Measurements from ENCODE around the gene DLG4. TPM values are rescaled to one million over a fixed set of nuclear protein-coding genes. Genes with fewer than 3 reads are reported as not detected.

Gene DLG4
- total RNA-seq, 1 donor from 2014 or later, result 14.0 TPM

GRCh38 chr17:7208754-7209460 is 10.7 kb downstream of the DLG4 start:
- DNase-seq, result no peak
- no peaks in the 10 kb centered on the region for H3K36me3 Mint-ChIP-seq (ENCODE audit: low read depth)
- intact Hi-C loops (cut with micrococcal nuclease), result no loop called here
- no peaks in the 10 kb centered on the region for H3K9me3 Mint-ChIP-seq
- H3K27ac Mint-ChIP-seq, result peak overlapping the region; percentile 32
- H3K27me3 Mint-ChIP-seq, result peaks cover 16% of the 10 kb centered on the region
- H3K4me3 Mint-ChIP-seq, result no peak overlapping the region
- H3K4me1 Mint-ChIP-seq, result peaks cover 47% of the 10 kb centered on the region

- no peak for DNase-seq
- no peak overlapping the region for H3K27ac Mint-ChIP-seq
- intact Hi-C loops (cut with micrococcal nuclease), result no loop called here
- H3K4me1 Mint-ChIP-seq, result peaks cover 41% of the 10 kb centered on the region
- H3K36me3 Mint-ChIP-seq (ENCODE audit: low read depth), result no peaks in the 10 kb centered on the region
- H3K4me3 Mint-ChIP-seq, result no peak overlapping the region
- H3K27me3 Mint-ChIP-seq, result peaks cover 11% of the 10 kb centered on the region
- no peaks in the 10 kb centered on the region for H3K9me3 Mint-ChIP-seq
Observed at GRCh38 chr17:7208027-7208571, 11.5 kb downstream of the DLG4 start.

GRCh38 chr17:7207120-7208001 is 12.3 kb downstream of the DLG4 start:
- no peak overlapping the region for H3K4me3 Mint-ChIP-seq
- peaks cover 9% of the 10 kb centered on the region for H3K27me3 Mint-ChIP-seq
- no peaks in the 10 kb centered on the region for H3K9me3 Mint-ChIP-seq
- H3K4me1 Mint-ChIP-seq, result peaks cover 40% of the 10 kb centered on the region
- no peak overlapping the region for H3K27ac Mint-ChIP-seq
- peaks cover 4% of the 10 kb centered on the region for H3K36me3 Mint-ChIP-seq (ENCODE audit: low read depth)
- intact Hi-C loops (cut with micrococcal nuclease), result no loop called here
- no peak for DNase-seq

GRCh38 chr17:7205561-7205960 is 14.1 kb downstream of the DLG4 start:
- peaks cover 34% of the 10 kb centered on the region for H3K4me1 Mint-ChIP-seq
- no peak for DNase-seq
- no peaks in the 10 kb centered on the region for H3K9me3 Mint-ChIP-seq
- H3K27ac Mint-ChIP-seq, result peak overlapping the region; percentile 91
- H3K27me3 Mint-ChIP-seq, result peaks cover 4% of the 10 kb centered on the region
- intact Hi-C loops (cut with micrococcal nuclease), result loop anchor here (1.0 kb wide), 1 partner anchor 9 kb away; no protein-coding TSS in a partner anchor
- H3K4me3 Mint-ChIP-seq, result peak overlapping the region; percentile 92
- H3K36me3 Mint-ChIP-seq (ENCODE audit: low read depth), result peaks cover 7% of the 10 kb centered on the region

GRCh38 chr17:7204828-7205461 is 14.7 kb downstream of the DLG4 start:
- intact Hi-C loops (cut with micrococcal nuclease), result loop anchor here (1.0 kb wide), 1 partner anchor 9 kb away; no protein-coding TSS in a partner anchor
- Mint-ChIP-seq H3K9me3 (no peaks in the 10 kb centered on the region), H3K27ac (peak overlapping the region; percentile 91), H3K4me3 (peak overlapping the region; percentile 92), H3K27me3 (peaks cover under 1% of the 10 kb centered on the region), H3K36me3 (ENCODE audit: low read depth) (peaks cover 7% of the 10 kb centered on the region), H3K4me1 (peaks cover 34% of the 10 kb centered on the region)
- peak; percentile 98 for DNase-seq

- intact Hi-C loops (cut with micrococcal nuclease), result no loop called here
- peaks cover 34% of the 10 kb centered on the region for H3K4me1 Mint-ChIP-seq
- H3K27me3 Mint-ChIP-seq, result no peaks in the 10 kb centered on the region
- H3K27ac Mint-ChIP-seq, result peak overlapping the region; percentile 91
- H3K9me3 Mint-ChIP-seq, result no peaks in the 10 kb centered on the region
- peak; percentile 68 for DNase-seq
- H3K4me3 Mint-ChIP-seq, result peak overlapping the region; percentile 92
- peaks cover 7% of the 10 kb centered on the region for H3K36me3 Mint-ChIP-seq (ENCODE audit: low read depth)
Observed at GRCh38 chr17:7204336-7204735, 15.3 kb downstream of the DLG4 start.

GRCh38 chr17:7203391-7203790 is 16.2 kb downstream of the DLG4 start:
- intact Hi-C loops (cut with micrococcal nuclease), result no loop called here
- H3K27ac Mint-ChIP-seq, result peak overlapping the region; percentile 91
- H3K36me3 Mint-ChIP-seq (ENCODE audit: low read depth), result peaks cover 7% of the 10 kb centered on the region
- no peak for DNase-seq
- H3K9me3 Mint-ChIP-seq, result no peaks in the 10 kb centered on the region
- H3K4me1 Mint-ChIP-seq, result peaks cover 31% of the 10 kb centered on the region
- peak overlapping the region; percentile 54 for H3K4me3 Mint-ChIP-seq
- H3K27me3 Mint-ChIP-seq, result no peaks in the 10 kb centered on the region

GRCh38 chr17:7196651-7197401 is 22.8 kb downstream of the DLG4 start:
- Mint-ChIP-seq H3K36me3 (ENCODE audit: low read depth) (peaks cover 3% of the 10 kb centered on the region), H3K27ac (no peak overlapping the region), H3K9me3 (no peaks in the 10 kb centered on the region), H3K27me3 (no peaks in the 10 kb centered on the region), H3K4me3 (no peak overlapping the region), H3K4me1 (no peaks in the 10 kb centered on the region)
- intact Hi-C loops (cut with micrococcal nuclease), result no loop called here
- no peak for DNase-seq

- Mint-ChIP-seq H3K27ac (no peak overlapping the region), H3K4me3 (no peak overlapping the region), H3K36me3 (ENCODE audit: low read depth) (peaks cover 3% of the 10 kb centered on the region), H3K4me1 (no peaks in the 10 kb centered on the region), H3K27me3 (no peaks in the 10 kb centered on the region), H3K9me3 (no peaks in the 10 kb centered on the region)
- no peak for DNase-seq
- intact Hi-C loops (cut with micrococcal nuclease), result no loop called here
Observed at GRCh38 chr17:7195971-7196370, 23.7 kb downstream of the DLG4 start.

GRCh38 chr17:7192271-7192937 is 27.2 kb downstream of the DLG4 start:
- peaks cover 1% of the 10 kb centered on the region for H3K4me1 Mint-ChIP-seq
- intact Hi-C loops (cut with micrococcal nuclease), result no loop called here
- H3K27ac Mint-ChIP-seq, result peak overlapping the region; percentile 34
- no peaks in the 10 kb centered on the region for H3K27me3 Mint-ChIP-seq
- H3K9me3 Mint-ChIP-seq, result no peaks in the 10 kb centered on the region
- no peak overlapping the region for H3K4me3 Mint-ChIP-seq
- DNase-seq, result no peak
- H3K36me3 Mint-ChIP-seq (ENCODE audit: low read depth), result peaks cover 3% of the 10 kb centered on the region

GRCh38 chr17:7191571-7192270 is 27.9 kb downstream of the DLG4 start:
- no peaks in the 10 kb centered on the region for H3K9me3 Mint-ChIP-seq

GRCh38 chr17:7191069-7191468 is 28.6 kb downstream of the DLG4 start:
- no peak for DNase-seq
- Mint-ChIP-seq H3K36me3 (ENCODE audit: low read depth) (peaks cover 3% of the 10 kb centered on the region), H3K27ac (no peak overlapping the region), H3K27me3 (no peaks in the 10 kb centered on the region), H3K4me3 (no peak overlapping the region), H3K9me3 (no peaks in the 10 kb centered on the region), H3K4me1 (peaks cover 6% of the 10 kb centered on the region)
- intact Hi-C loops (cut with micrococcal nuclease), result no loop called here

More at GRCh38 chr17:7191571-7192270, 27.9 kb downstream of the DLG4 start:
- no peak overlapping the region for H3K27ac Mint-ChIP-seq
- peak; percentile 78 for DNase-seq
- intact Hi-C loops (cut with micrococcal nuclease), result no loop called here
- H3K27me3 Mint-ChIP-seq, result no peaks in the 10 kb centered on the region
- no peak overlapping the region for H3K4me3 Mint-ChIP-seq
- peaks cover 1% of the 10 kb centered on the region for H3K4me1 Mint-ChIP-seq
- H3K36me3 Mint-ChIP-seq (ENCODE audit: low read depth), result peaks cover 3% of the 10 kb centered on the region

Data from activated CD4-positive, alpha-beta T cell treated with anti-CD3 and anti-CD28 coated beads, Interleukin-2, amount 10 ng/mL, durations not matched to agents 24 days and 14 days (primary cell).